ENCODE measurements around the gene ANP32E. TPM values are rescaled to one million over a fixed set of nuclear protein-coding genes. Genes with fewer than 3 reads are reported as not detected.

ANP32E gene
- total RNA-seq, 1 experiment from 2014 or later: 95.1 TPM

DNA sequence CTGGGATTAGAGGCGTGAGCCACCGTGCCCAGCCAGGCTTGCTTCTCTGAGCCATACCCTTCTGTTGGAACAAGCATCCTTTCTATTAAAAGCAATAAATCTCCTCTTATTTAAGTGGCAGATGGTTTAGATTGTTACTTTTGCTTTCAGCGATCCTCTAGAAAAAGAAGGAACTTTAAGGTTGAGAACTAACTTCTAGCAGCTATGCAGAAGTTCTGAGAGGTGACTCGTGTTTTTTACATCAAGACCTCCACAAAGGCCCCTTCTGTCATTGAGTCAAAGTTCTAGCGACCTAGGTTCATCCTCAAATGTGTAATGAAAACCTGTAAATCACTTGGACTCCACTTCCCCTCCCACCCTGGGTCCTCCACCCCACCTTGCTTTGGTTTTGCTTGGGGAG is 55.4 kb downstream of the ANP32E start:
- intact Hi-C loops (cut with micrococcal nuclease): no loop called here
- TF ChIP-seq EZH2phosphoT487 (IDR thresholded peaks at IDR 0.05; ENCODE audit: borderline replicate concordance): no peak
- TF ChIP-seq SIN3A (IDR thresholded peaks at IDR 0.05; ENCODE audit: low read depth): no peak
- TF ChIP-seq ZNF274 (IDR thresholded peaks at IDR 0.05; ENCODE audit: low read depth, low read length): no peak
- TF ChIP-seq POLR2A (IDR thresholded peaks at IDR 0.05; ENCODE audit: borderline replicate concordance, extremely low read depth, insufficient read depth, insufficient read length): no peak
- TF ChIP-seq, protein P1, sequence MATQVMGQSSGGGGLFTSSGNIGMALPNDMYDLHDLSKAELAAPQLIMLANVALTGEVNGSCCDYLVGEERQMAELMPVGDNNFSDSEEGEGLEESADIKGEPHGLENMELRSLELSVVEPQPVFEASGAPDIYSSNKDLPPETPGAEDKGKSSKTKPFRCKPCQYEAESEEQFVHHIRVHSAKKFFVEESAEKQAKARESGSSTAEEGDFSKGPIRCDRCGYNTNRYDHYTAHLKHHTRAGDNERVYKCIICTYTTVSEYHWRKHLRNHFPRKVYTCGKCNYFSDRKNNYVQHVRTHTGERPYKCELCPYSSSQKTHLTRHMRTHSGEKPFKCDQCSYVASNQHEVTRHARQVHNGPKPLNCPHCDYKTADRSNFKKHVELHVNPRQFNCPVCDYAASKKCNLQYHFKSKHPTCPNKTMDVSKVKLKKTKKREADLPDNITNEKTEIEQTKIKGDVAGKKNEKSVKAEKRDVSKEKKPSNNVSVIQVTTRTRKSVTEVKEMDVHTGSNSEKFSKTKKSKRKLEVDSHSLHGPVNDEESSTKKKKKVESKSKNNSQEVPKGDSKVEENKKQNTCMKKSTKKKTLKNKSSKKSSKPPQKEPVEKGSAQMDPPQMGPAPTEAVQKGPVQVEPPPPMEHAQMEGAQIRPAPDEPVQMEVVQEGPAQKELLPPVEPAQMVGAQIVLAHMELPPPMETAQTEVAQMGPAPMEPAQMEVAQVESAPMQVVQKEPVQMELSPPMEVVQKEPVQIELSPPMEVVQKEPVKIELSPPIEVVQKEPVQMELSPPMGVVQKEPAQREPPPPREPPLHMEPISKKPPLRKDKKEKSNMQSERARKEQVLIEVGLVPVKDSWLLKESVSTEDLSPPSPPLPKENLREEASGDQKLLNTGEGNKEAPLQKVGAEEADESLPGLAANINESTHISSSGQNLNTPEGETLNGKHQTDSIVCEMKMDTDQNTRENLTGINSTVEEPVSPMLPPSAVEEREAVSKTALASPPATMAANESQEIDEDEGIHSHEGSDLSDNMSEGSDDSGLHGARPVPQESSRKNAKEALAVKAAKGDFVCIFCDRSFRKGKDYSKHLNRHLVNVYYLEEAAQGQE (IDR thresholded peaks at IDR 0.05; ENCODE audit: low read depth): no peak
- no peak overlapping the region for H3K9ac ChIP-seq (ENCODE audit: low read length)
- H2AFZ ChIP-seq (ENCODE audit: low read depth, low read length, poor library complexity, severe bottlenecking): no peak overlapping the region
- no peaks in the 10 kb centered on the region for H3K4me1 ChIP-seq (ENCODE audit: control insufficient read depth in 1 of 2, insufficient read depth in 2 of 2, low read length in 2 of 2)
- no peak overlapping the region for H3K4me2 ChIP-seq (ENCODE audit: low read length)
- H3K4me3 ChIP-seq (replicated peaks in 1 of 2; ENCODE audit: low read depth in 1 of 2, low read length in 2 of 2): no peak overlapping the region
- no peaks in the 10 kb centered on the region for H4K20me1 ChIP-seq (ENCODE audit: insufficient read depth)
- ChIA-PET RAD21 (ENCODE audit: low non-redundant PET in 1 of 2, low total read pairs in 2 of 2, uncharacterized antibody in 2 of 2, unreplicated experiment in 2 of 2) (no interaction called here), POLR2A (no interaction called here), CTCF (no interaction called here)
- no peaks in the 10 kb centered on the region for H3K36me3 ChIP-seq (ENCODE audit: control insufficient read depth in 1 of 2, insufficient read depth in 2 of 2, low read length in 2 of 2)
- no peaks in the 10 kb centered on the region for H3K79me2 ChIP-seq (ENCODE audit: insufficient read depth, low read length)
- no peak overlapping the region for H3K27ac ChIP-seq (ENCODE audit: low read depth, low read length)
- ATAC-seq: no peak
- no peaks in the 10 kb centered on the region for H3K27me3 ChIP-seq (ENCODE audit: insufficient read depth, low read length)
- no peaks in the 10 kb centered on the region for H3K9me3 ChIP-seq (ENCODE audit: control insufficient read depth in 1 of 2, insufficient read depth in 1 of 2, low read depth in 1 of 2, low read length in 2 of 2)
- BruUV-seq (replicated peaks): no TSS peak
- no peaks in the 10 kb centered on the region for H3K9me2 ChIP-seq (ENCODE audit: insufficient read depth)
- DNase-seq (ENCODE audit: low read depth, low spot score): no peak

DNA sequence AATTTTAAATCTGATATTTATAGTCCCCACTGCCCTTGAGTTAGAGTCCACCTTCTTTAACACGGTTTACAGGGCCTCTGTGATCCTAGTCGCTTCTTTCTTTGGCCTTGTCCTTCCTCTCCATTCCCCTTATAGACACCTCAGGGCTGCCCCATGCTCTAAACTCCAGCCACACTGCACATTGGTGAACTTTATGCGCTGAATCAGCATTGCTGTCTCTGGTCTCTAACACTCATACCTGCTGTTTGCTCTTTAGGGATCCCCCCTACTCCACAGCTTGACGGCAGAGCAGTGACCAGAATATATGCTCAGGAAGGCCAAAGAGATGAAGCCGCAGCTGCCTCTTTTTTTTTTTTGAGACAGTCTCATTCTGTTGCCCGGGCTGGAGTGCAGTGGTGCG is 56.0 kb downstream of the ANP32E start:
- ATAC-seq (no peak), DNase-seq (ENCODE audit: low read depth, low spot score) (no peak)
- ChIA-PET RAD21 (ENCODE audit: low non-redundant PET in 1 of 2, low total read pairs in 2 of 2, uncharacterized antibody in 2 of 2, unreplicated experiment in 2 of 2) (no interaction called here), POLR2A (no interaction called here), CTCF (no interaction called here)
- intact Hi-C loops (cut with micrococcal nuclease): no loop called here
- H3K4me1 ChIP-seq (ENCODE audit: control insufficient read depth in 1 of 2, insufficient read depth in 2 of 2, low read length in 2 of 2): no peaks in the 10 kb centered on the region
- no peak overlapping the region for H3K27ac ChIP-seq (ENCODE audit: low read depth, low read length)
- H3K36me3 ChIP-seq (ENCODE audit: control insufficient read depth in 1 of 2, insufficient read depth in 2 of 2, low read length in 2 of 2): no peaks in the 10 kb centered on the region
- H3K9me2 ChIP-seq (ENCODE audit: insufficient read depth): no peaks in the 10 kb centered on the region
- H3K4me2 ChIP-seq (ENCODE audit: low read length): no peak overlapping the region
- no peak overlapping the region for H3K9ac ChIP-seq (ENCODE audit: low read length)
- no peaks in the 10 kb centered on the region for H3K27me3 ChIP-seq (ENCODE audit: insufficient read depth, low read length)
- H2AFZ ChIP-seq (ENCODE audit: low read depth, low read length, poor library complexity, severe bottlenecking): no peak overlapping the region
- H4K20me1 ChIP-seq (ENCODE audit: insufficient read depth): no peaks in the 10 kb centered on the region
- no peak overlapping the region for H3K4me3 ChIP-seq (replicated peaks in 1 of 2; ENCODE audit: low read depth in 1 of 2, low read length in 2 of 2)
- H3K79me2 ChIP-seq (ENCODE audit: insufficient read depth, low read length): no peaks in the 10 kb centered on the region
- no peaks in the 10 kb centered on the region for H3K9me3 ChIP-seq (ENCODE audit: control insufficient read depth in 1 of 2, insufficient read depth in 1 of 2, low read depth in 1 of 2, low read length in 2 of 2)
- BruUV-seq (replicated peaks): no TSS peak
- TF ChIP-seq CBX3 (IDR thresholded peaks at IDR 0.05; ENCODE audit: low read depth) (no peak), SRF (IDR thresholded peaks at IDR 0.05; ENCODE audit: low read depth) (no peak), ZNF274 (IDR thresholded peaks at IDR 0.05; ENCODE audit: low read depth, low read length) (no peak), JUND (IDR thresholded peaks at IDR 0.05) (no peak), YY1 (IDR thresholded peaks at IDR 0.05; ENCODE audit: extremely low read depth, insufficient replicate concordance, low read depth, low read length) (no peak), EZH2 (IDR thresholded peaks at IDR 0.05) (no peak), POLR2AphosphoS5 (IDR thresholded peaks at IDR 0.05; ENCODE audit: low read depth, low read length) (no peak), POLR2A (IDR thresholded peaks at IDR 0.05; ENCODE audit: borderline replicate concordance, extremely low read depth, insufficient read depth, insufficient read length) (no peak), EZH2phosphoT487 (IDR thresholded peaks at IDR 0.05; ENCODE audit: borderline replicate concordance) (no peak), RAD21 (IDR thresholded peaks at IDR 0.05; ENCODE audit: low read depth) (no peak)
- TF ChIP-seq, protein P2, sequence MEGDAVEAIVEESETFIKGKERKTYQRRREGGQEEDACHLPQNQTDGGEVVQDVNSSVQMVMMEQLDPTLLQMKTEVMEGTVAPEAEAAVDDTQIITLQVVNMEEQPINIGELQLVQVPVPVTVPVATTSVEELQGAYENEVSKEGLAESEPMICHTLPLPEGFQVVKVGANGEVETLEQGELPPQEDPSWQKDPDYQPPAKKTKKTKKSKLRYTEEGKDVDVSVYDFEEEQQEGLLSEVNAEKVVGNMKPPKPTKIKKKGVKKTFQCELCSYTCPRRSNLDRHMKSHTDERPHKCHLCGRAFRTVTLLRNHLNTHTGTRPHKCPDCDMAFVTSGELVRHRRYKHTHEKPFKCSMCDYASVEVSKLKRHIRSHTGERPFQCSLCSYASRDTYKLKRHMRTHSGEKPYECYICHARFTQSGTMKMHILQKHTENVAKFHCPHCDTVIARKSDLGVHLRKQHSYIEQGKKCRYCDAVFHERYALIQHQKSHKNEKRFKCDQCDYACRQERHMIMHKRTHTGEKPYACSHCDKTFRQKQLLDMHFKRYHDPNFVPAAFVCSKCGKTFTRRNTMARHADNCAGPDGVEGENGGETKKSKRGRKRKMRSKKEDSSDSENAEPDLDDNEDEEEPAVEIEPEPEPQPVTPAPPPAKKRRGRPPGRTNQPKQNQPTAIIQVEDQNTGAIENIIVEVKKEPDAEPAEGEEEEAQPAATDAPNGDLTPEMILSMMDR (IDR thresholded peaks at IDR 0.05 in 2 of 3, conservative IDR thresholded peaks at IDR 0.05 in 1 of 3; ENCODE audit: borderline replicate concordance in 1 of 3, insufficient read depth in 1 of 3, low read depth in 2 of 3, low read length in 2 of 3): no peak
